ENCODE measurements around the gene DAAM1.

DAAM1 gene

DNA sequence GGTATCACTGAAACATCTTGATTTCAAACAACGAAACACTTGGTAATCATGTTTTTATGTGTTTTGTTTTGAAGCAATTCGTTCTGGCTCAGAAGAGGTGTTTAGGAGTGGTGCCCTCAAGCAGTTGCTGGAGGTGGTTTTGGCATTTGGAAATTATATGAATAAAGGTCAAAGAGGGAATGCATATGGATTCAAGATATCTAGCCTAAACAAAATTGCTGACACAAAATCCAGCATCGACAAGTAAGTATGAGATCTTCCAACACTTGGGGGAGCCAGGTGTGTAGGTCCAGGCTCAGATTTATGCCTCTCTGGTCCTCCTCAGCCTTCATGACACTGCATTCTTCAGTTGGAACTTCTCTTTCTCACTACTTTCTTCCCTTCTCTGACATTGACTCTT is 166.6 kb downstream of the DAAM1 start:
- no peak overlapping the region for H3K4me3 ChIP-seq (ENCODE audit: low read depth, low read length)
- TF ChIP-seq, protein P1, sequence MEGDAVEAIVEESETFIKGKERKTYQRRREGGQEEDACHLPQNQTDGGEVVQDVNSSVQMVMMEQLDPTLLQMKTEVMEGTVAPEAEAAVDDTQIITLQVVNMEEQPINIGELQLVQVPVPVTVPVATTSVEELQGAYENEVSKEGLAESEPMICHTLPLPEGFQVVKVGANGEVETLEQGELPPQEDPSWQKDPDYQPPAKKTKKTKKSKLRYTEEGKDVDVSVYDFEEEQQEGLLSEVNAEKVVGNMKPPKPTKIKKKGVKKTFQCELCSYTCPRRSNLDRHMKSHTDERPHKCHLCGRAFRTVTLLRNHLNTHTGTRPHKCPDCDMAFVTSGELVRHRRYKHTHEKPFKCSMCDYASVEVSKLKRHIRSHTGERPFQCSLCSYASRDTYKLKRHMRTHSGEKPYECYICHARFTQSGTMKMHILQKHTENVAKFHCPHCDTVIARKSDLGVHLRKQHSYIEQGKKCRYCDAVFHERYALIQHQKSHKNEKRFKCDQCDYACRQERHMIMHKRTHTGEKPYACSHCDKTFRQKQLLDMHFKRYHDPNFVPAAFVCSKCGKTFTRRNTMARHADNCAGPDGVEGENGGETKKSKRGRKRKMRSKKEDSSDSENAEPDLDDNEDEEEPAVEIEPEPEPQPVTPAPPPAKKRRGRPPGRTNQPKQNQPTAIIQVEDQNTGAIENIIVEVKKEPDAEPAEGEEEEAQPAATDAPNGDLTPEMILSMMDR (IDR thresholded peaks at IDR 0.05; ENCODE audit: insufficient read depth, low read depth, low read length, missing control alignments): no peak
- no peak for DNase-seq (ENCODE audit: low read depth)

DNA sequence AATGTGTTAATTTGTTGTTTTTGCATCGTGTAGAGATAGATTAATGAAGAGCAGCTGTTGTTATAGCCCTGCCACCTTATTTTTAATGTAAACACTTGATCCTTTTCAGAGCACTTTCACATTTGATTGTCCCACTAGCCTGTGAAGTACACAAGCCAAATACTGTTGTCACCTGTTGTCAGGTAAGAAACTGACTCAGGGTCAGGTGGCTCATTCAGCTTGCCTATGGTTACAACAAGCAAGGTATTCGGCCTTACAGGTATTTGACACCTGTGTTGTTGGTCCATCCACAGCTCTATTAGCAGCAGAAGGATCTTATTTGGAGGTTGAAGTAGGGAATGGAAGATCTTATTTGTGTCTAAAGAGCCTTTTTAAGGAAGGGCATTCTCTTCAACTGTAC is 167.8 kb downstream of the DAAM1 start:
- no peak overlapping the region for H3K4me3 ChIP-seq (ENCODE audit: low read depth, low read length)
- peak; percentile 17 for DNase-seq (ENCODE audit: low read depth)
- TF ChIP-seq, protein P1 (IDR thresholded peaks at IDR 0.05; ENCODE audit: insufficient read depth, low read depth, low read length, missing control alignments): no peak

GRCh38 chr14:59356767-59357166 is 168.3 kb downstream of the DAAM1 start:
- TF ChIP-seq, protein P1 (IDR thresholded peaks at IDR 0.05; ENCODE audit: insufficient read depth, low read depth, low read length, missing control alignments): no peak
- H3K4me3 ChIP-seq (ENCODE audit: low read depth, low read length): no peak overlapping the region
- DNase-seq (ENCODE audit: low read depth): peak; percentile 46

DNA sequence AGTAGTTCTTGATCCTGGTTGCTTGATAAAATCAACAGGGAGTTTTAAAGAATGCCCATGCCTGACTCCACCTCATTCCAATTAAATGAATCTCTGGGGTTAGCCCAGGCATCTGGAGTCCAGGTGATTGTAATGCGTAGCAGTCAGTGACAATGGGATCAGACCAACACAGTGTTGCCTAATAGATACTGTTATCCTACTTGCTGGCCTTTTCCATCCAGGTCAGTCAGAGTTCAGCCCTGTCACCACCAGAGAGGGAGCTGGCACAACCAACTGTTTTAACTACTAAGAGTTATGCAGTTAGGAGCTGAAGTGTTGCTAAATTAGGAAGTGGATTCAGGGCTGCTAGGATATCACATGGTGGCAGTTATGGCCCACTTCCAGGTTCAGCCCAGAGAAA is 169.6 kb downstream of the DAAM1 start:
- no peak overlapping the region for H3K4me3 ChIP-seq (ENCODE audit: low read depth, low read length)
- DNase-seq (ENCODE audit: low read depth): no peak
- TF ChIP-seq, protein P1 (IDR thresholded peaks at IDR 0.05; ENCODE audit: insufficient read depth, low read depth, low read length, missing control alignments): no peak

GRCh38 chr14:59358784-59359183 is 170.3 kb downstream of the DAAM1 start:
- no peak overlapping the region for H3K4me3 ChIP-seq (ENCODE audit: low read depth, low read length)
- DNase-seq (ENCODE audit: low read depth): no peak
- TF ChIP-seq, protein P1 (IDR thresholded peaks at IDR 0.05; ENCODE audit: insufficient read depth, low read depth, low read length, missing control alignments): no peak

DNA sequence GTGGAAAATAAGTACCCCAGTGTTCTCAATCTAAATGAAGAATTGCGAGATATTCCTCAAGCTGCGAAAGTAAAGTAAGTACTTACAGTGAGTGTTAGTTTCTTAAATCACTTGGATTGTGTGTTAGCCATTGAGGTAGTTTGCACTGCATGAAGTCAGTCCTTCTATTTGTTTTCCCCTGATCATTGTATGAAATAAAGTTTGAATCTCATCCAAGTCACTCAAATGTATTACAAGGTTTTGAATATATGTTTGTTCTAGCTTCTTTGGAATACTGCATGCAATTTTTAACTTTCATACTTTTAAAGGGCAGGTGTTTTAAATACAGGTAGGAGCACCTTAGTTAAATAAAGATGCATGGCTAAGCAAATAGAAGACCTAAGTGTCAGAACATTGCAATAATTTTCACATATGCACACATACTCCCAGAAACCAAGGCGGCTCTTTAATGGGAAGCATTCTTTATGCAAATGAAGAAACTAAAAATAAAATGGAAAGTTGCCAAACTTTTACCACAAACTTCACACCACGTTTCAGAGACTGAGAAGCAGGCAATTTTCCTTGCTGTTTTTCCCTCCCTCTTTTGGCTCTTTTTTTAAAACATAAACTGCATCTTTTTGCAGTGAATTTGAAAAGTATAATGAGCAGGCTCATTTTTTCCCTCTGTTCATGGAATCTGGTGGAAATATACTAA is 171.1 kb downstream of the DAAM1 start:
- H3K4me3 ChIP-seq (ENCODE audit: low read depth, low read length): peak overlapping the region; percentile 4; the same call in 1 of the 2 replicates
- DNase-seq (ENCODE audit: low read depth): peak; percentile 23
- TF ChIP-seq, protein P1 (IDR thresholded peaks at IDR 0.05; ENCODE audit: insufficient read depth, low read depth, low read length, missing control alignments): no peak

GRCh38 chr14:59360233-59360632 is 171.8 kb downstream of the DAAM1 start:
- H3K4me3 ChIP-seq (ENCODE audit: low read depth, low read length): no peak overlapping the region
- DNase-seq (ENCODE audit: low read depth): no peak
- TF ChIP-seq, protein P1 (IDR thresholded peaks at IDR 0.05; ENCODE audit: insufficient read depth, low read depth, low read length, missing control alignments): no peak

All from GM12865 (cell line).